SK-N-SH treated with all-trans-retinoic acid at 6 μM for 48 hours (cell line): ENCODE measurements around the gene METTL27.
"Not testable (repeated sequence)": the region's sequence is repeated elsewhere in the genome, so short reads cannot be mapped to it uniquely, and the experiment has no call there.

Experiments
- ATAC-seq: fragments of 200-7000 bp; cut with Tn5 transposase; 3 replicates; pipeline ENCODE4 v1.9.1; 2020; ENCODE audit warnings: mild to moderate bottlenecking, moderate library complexity
- ARNTL ChIP-seq: fragments of 450-650 bp; formaldehyde crosslinking; IDR thresholded peaks from 2 replicates; pipeline ENCODE4 v1.5.0; 2020; ENCODE audit warnings: low read depth, mild to moderate bottlenecking, moderate library complexity, borderline replicate concordance
- BACH2 ChIP-seq: fragments of 250-450 bp; sonication (Bioruptor Pico); IDR thresholded peaks from 2 replicates; pipeline ENCODE4 v1.9.0; 2021; ENCODE audit warnings: mild to moderate bottlenecking, borderline replicate concordance
- CREB5 ChIP-seq: fragments of 250-450 bp; sonication (Bioruptor Pico); IDR thresholded peaks from 2 replicates; pipeline ENCODE4 v1.5.1; 2020; ENCODE audit warnings: low read depth, mild to moderate bottlenecking, moderate library complexity
- CSDC2 ChIP-seq: fragments of 250-450 bp; sonication (Bioruptor Pico); IDR thresholded peaks from 2 replicates; pipeline ENCODE4 v1.5.0; 2020; ENCODE audit warnings: mild to moderate bottlenecking, moderate library complexity
- CSRNP3 ChIP-seq: fragments of 250-450 bp; sonication (Bioruptor Pico); IDR thresholded peaks from 2 replicates; pipeline ENCODE4 v1.5.1; 2021; ENCODE audit warnings: mild to moderate bottlenecking, moderate library complexity
- ESRRG ChIP-seq: fragments of 250-450 bp; sonication (Bioruptor Pico); IDR thresholded peaks from 2 replicates; pipeline ENCODE4 v1.6.1; 2021; ENCODE audit warnings: mild to moderate bottlenecking
- GLIS3 ChIP-seq: fragments of 250-450 bp; sonication (Bioruptor Pico); IDR thresholded peaks from 2 replicates; pipeline ENCODE4 v1.5.0; 2020; ENCODE audit warnings: mild to moderate bottlenecking, moderate library complexity
- ISL1 ChIP-seq: fragments of 250-450 bp; sonication (Bioruptor Pico); IDR thresholded peaks from 2 replicates; pipeline ENCODE4 v2.1.2; 2022; ENCODE audit warnings: mild to moderate bottlenecking, moderate library complexity
- OSR1 ChIP-seq: fragments of 250-450 bp; sonication (Bioruptor Pico); IDR thresholded peaks from 2 replicates; pipeline ENCODE4 v1.8.0; 2022; ENCODE audit warnings: moderate library complexity, mild to moderate bottlenecking, inconsistent platforms
- PATZ1 ChIP-seq: fragments of 250-450 bp; sonication (Bioruptor Pico); IDR thresholded peaks from 2 replicates; pipeline ENCODE4 v1.8.0; 2020; ENCODE audit warnings: mild to moderate bottlenecking, moderate library complexity, borderline replicate concordance
- POU6F1 ChIP-seq: fragments of 250-450 bp; sonication (Bioruptor Pico); IDR thresholded peaks from 2 replicates; pipeline ENCODE4 v1.8.0; 2021; ENCODE audit warnings: low read depth, mild to moderate bottlenecking, moderate library complexity, borderline replicate concordance
- PPARA ChIP-seq: fragments of 250-450 bp; sonication (Bioruptor Pico); IDR thresholded peaks from 2 replicates; pipeline ENCODE4 v1.5.0; 2020; ENCODE audit warnings: mild to moderate bottlenecking, borderline replicate concordance
- SNAI2 ChIP-seq: fragments of 250-450 bp; sonication (Bioruptor Pico); IDR thresholded peaks from 2 replicates; pipeline ENCODE4 v1.5.0; 2020; ENCODE audit warnings: mild to moderate bottlenecking, moderate library complexity
- TOX ChIP-seq: fragments of 250-450 bp; sonication (Bioruptor Pico); IDR thresholded peaks from 2 replicates; pipeline ENCODE4 v1.8.0; 2021; ENCODE audit warnings: mild to moderate bottlenecking, moderate library complexity, borderline replicate concordance
- TSHZ2 ChIP-seq: fragments of 250-450 bp; sonication (Bioruptor Pico); IDR thresholded peaks from 2 replicates; pipeline ENCODE4 v1.5.0; 2020; ENCODE audit warnings: mild to moderate bottlenecking, moderate library complexity
- ZC3H10 ChIP-seq: fragments of 250-450 bp; sonication (Bioruptor Pico); IDR thresholded peaks from 2 replicates; pipeline ENCODE4 v1.5.1; 2021; ENCODE audit warnings: mild to moderate bottlenecking, moderate library complexity
- ZFP3 ChIP-seq: fragments of 250-450 bp; sonication (Bioruptor Pico); IDR thresholded peaks from 2 replicates; pipeline ENCODE4 v1.5.0; 2020; ENCODE audit warnings: mild to moderate bottlenecking, moderate library complexity
- ZNF565 ChIP-seq: fragments of 450-650 bp; formaldehyde crosslinking; conservative IDR thresholded peaks from 2 replicates; pipeline ENCODE4 v1.5.0; 2020; ENCODE audit warnings: low read depth, mild to moderate bottlenecking, moderate library complexity
- ZNF70 ChIP-seq: fragments of 450-650 bp; formaldehyde crosslinking; IDR thresholded peaks from 2 replicates; pipeline ENCODE4 v1.5.0; 2020; ENCODE audit warnings: mild to moderate bottlenecking, moderate library complexity
- ZNF8 ChIP-seq: fragments of 450-650 bp; formaldehyde crosslinking; IDR thresholded peaks from 2 replicates; pipeline ENCODE4 v1.5.0; 2020; ENCODE audit warnings: mild to moderate bottlenecking, moderate library complexity

The METTL27 gene

GRCh38 chr7:73850781-73851207 is 8.5 kb upstream of the METTL27 start:
- no peak for TF ChIP-seq CSRNP3 (CRISPR knock-in tag)
- TF ChIP-seq POU6F1: no peak
- TF ChIP-seq GLIS3 (CRISPR knock-in tag): no peak
- TF ChIP-seq ZFP3 (CRISPR knock-in tag): 0 out of 2 replicates have a peak, but pooled peaks have one; percentile 27
- no peak for TF ChIP-seq OSR1 (CRISPR knock-in tag)

GRCh38 chr7:73847941-73848723 is 5.8 kb upstream of the METTL27 start:
- TF ChIP-seq TOX (no peak), ARNTL (no peak), POU6F1 (no peak), TSHZ2 (CRISPR knock-in tag) (no peak), CSRNP3 (CRISPR knock-in tag) (no peak), BACH2 (CRISPR knock-in tag) (no peak), GLIS3 (CRISPR knock-in tag) (no peak), SNAI2 (CRISPR knock-in tag) (no peak), CREB5 (CRISPR knock-in tag) (no peak), ZNF8 (CRISPR knock-in tag) (no peak), CSDC2 (CRISPR knock-in tag) (no peak), PPARA (no peak), ISL1 (CRISPR knock-in tag) (no peak), ESRRG (CRISPR knock-in tag) (no peak), ZNF70 (CRISPR knock-in tag) (no peak), ZNF565 (CRISPR knock-in tag) (no peak), PATZ1 (CRISPR knock-in tag) (no peak), OSR1 (CRISPR knock-in tag) (no peak), ZC3H10 (CRISPR knock-in tag) (no peak)
- ATAC-seq: no peak

More at GRCh38 chr7:73850781-73851207, 8.5 kb upstream of the METTL27 start:
- ATAC-seq: peak; percentile 76

- not testable (repeated sequence) for ATAC-seq
Observed at GRCh38 chr7:73845701-73846195, 3.4 kb upstream of the METTL27 start.
